MCF 10A (cell line): Measurements from ENCODE around the gene UEVLD. TPM values are rescaled to one million over a fixed set of nuclear protein-coding genes. Genes with fewer than 3 reads are reported as not detected.

Source experiments
- BruUV-seq: library from RNA; stranded (reverse); fragments of 400-500 nt; replicated peaks from 2 replicates; lab custom pipeline; 2021; lab: Mats Ljungman, UMichigan
- CTCF ChIA-PET: fragments of 300-600 bp; sonication (Branson Sonifier 250); formaldehyde crosslinking; extraction: SDS; loops from one replicate; lab custom pipeline; 2021; ENCODE audit warnings: antibody characterized with exemption, inconsistent platforms; lab: Yijun Ruan, JAX
- POLR2A ChIA-PET: fragments of 300-600, 350-650 bp; sonication (Branson Sonifier 250); formaldehyde crosslinking; extraction: SDS; loops from one replicate; lab custom pipeline; 2020; ENCODE audit warnings: antibody characterized with exemption, inconsistent platforms; lab: Yijun Ruan, JAX
- DNase-seq: peaks from one replicate; pipeline ENCODE4 v3.0.0-alpha.2; 2018; ENCODE audit not compliant: unreplicated experiment
- H3K27ac Mint-ChIP-seq: one replicate; pipeline ENCODE4 v1.8.0; 2022; ENCODE audit warnings: mild to moderate bottlenecking, low read depth, mixed read lengths; ENCODE audit not compliant: unreplicated experiment
- H3K27me3 Mint-ChIP-seq: one replicate; pipeline ENCODE4 v1.8.0; 2022; ENCODE audit warnings: mixed read lengths; ENCODE audit not compliant: insufficient read depth, unreplicated experiment
- H3K36me3 Mint-ChIP-seq: one replicate; pipeline ENCODE4 v1.8.0; 2022; ENCODE audit warnings: mild to moderate bottlenecking, moderate library complexity, mixed read lengths; ENCODE audit not compliant: insufficient read depth, unreplicated experiment
- H3K4me1 Mint-ChIP-seq: one replicate; pipeline ENCODE4 v1.8.0; 2022; ENCODE audit warnings: mixed read lengths; ENCODE audit not compliant: insufficient read depth, unreplicated experiment
- H3K4me3 Mint-ChIP-seq: one replicate; pipeline ENCODE4 v1.8.0; 2022; ENCODE audit warnings: mild to moderate bottlenecking, moderate library complexity, mixed read lengths; ENCODE audit not compliant: unreplicated experiment
- H3K9me3 Mint-ChIP-seq: one replicate; pipeline ENCODE4 v1.8.0; 2022; ENCODE audit warnings: mixed read lengths; ENCODE audit not compliant: unreplicated experiment
- intact Hi-C: fragments of 100-400 bp; cut with micrococcal nuclease; formaldehyde crosslinking; loops from 2 replicates; pipeline ENCODE4 v1.14.1; 2022
- total RNA-seq: library from RNA; stranded (reverse); gene quantifications from 2 replicates; pipeline ENCODE4 v1.2.3, GENCODE V29; 2022
- TF ChIP-seq, protein P1 (sequence below): fragments of 200-600 bp; IDR thresholded peaks from one replicate; pipeline ENCODE4 v1.8.0; 2022; ENCODE audit warnings: antibody characterized with exemption, mild to moderate bottlenecking; ENCODE audit not compliant: unreplicated experiment

UEVLD gene
- total RNA-seq, 1 experiment from 2014 or later, result 22.8 TPM

DNA sequence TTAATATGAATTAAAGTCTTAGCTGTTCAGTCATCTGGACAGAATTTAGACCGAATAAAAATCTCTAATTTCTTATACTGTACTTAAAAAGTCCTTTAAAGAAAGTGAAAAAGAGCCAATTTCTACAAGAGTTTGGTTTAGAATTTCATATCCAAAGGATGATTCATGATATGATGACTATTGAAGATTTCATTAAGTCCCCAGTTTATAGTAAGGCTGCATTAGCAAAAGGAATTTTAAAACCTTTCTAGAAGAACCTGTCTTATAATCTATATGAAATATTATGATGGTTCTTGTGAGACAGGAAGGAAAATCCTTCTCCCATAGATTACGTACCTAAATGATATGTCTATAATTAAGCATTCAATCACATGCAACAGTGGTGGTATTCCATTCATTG is 96.6 kb downstream of the UEVLD start:
- Mint-ChIP-seq H3K27ac (no peak overlapping the region), H3K9me3 (no peaks in the 10 kb centered on the region), H3K4me1 (no peaks in the 10 kb centered on the region), H3K4me3 (no peak overlapping the region), H3K27me3 (no peaks in the 10 kb centered on the region), H3K36me3 (peaks cover 67% of the 10 kb centered on the region)
- no TSS peak for BruUV-seq
- intact Hi-C loops, result loop anchor here (10.0 kb wide), 1 partner anchor 247 kb away; the partner anchor contains the start of gene SAA2
- no peak for DNase-seq
- ChIA-PET POLR2A (no interaction called here), CTCF (interaction anchor here (1.0 kb wide), 1 partner anchor 273 kb away, joined by 4 read pairs; no protein-coding TSS in a partner anchor)
- TF ChIP-seq, protein P1, sequence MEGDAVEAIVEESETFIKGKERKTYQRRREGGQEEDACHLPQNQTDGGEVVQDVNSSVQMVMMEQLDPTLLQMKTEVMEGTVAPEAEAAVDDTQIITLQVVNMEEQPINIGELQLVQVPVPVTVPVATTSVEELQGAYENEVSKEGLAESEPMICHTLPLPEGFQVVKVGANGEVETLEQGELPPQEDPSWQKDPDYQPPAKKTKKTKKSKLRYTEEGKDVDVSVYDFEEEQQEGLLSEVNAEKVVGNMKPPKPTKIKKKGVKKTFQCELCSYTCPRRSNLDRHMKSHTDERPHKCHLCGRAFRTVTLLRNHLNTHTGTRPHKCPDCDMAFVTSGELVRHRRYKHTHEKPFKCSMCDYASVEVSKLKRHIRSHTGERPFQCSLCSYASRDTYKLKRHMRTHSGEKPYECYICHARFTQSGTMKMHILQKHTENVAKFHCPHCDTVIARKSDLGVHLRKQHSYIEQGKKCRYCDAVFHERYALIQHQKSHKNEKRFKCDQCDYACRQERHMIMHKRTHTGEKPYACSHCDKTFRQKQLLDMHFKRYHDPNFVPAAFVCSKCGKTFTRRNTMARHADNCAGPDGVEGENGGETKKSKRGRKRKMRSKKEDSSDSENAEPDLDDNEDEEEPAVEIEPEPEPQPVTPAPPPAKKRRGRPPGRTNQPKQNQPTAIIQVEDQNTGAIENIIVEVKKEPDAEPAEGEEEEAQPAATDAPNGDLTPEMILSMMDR, result no peak

DNA sequence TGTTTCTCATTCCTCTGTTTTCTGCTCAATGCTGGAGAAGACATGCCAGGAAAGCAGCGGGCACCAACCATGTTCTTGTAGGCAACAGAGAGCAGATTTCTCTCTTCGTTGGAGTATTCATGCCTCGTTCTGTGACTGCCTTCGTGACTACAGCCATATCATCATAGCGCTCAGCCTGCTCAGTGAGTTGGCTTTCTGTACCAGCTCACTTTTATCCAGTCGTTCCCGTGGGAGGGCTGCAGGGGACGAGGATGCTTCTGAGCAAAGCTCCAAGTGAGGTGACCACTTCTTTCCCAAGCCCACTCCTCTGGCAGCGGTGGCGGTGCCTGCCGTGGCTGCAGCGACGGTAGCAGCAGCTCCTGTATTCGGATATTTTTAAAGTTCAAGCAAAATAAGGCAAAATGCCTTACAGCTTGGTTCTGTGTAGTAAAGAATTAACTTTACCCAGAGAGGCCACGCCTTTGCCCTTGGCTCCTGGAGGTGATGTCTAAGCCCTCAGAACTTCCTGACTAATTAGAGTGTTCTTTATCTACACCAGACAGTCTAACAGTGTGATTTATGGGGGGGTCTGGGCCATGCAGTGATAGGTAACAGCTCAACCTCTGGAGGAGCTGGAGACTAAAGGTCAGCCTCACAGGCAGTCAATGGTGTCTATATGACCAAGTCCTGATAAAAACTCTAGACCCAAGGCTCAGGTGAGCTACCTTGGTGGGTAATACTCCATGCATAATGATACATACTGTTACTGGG is 97.6 kb downstream of the UEVLD start:
- no peak for DNase-seq
- H3K9me3 Mint-ChIP-seq, result no peaks in the 10 kb centered on the region
- intact Hi-C loops, result loop anchor here (10.0 kb wide), 1 partner anchor 246 kb away; the partner anchor contains the start of gene SAA2
- ChIA-PET POLR2A (no interaction called here), CTCF (interaction anchor here (0.6 to 1.0 kb wide), 2 partner anchors 159 to 274 kb away, joined by 3 to 4 read pairs; no protein-coding TSS in a partner anchor)
- no TSS peak for BruUV-seq
- H3K4me1 Mint-ChIP-seq, result no peaks in the 10 kb centered on the region
- TF ChIP-seq, protein P1, result no peak
- no peak overlapping the region for H3K27ac Mint-ChIP-seq
- no peaks in the 10 kb centered on the region for H3K27me3 Mint-ChIP-seq
- H3K36me3 Mint-ChIP-seq, result peaks cover 64% of the 10 kb centered on the region
- no peak overlapping the region for H3K4me3 Mint-ChIP-seq

DNA sequence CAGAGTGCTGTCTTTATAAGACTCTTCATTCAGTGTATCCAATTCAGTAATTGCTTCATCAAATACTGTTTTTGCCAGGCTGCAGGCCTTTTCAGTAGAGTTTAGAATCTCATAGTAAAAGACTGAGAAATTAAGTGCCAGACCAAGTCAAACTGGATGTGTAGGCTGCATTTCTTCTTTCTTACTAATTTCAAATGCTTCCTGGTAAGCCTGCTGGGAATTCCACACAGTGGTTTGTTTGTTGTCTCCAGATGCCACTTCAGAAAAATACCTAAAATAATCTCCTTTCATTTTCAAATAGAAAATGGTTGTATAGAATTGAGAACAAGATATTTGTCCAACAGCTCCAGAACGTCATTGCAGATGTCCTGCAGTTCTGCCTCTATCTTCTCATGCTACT is 98.2 kb downstream of the UEVLD start:
- H3K4me3 Mint-ChIP-seq, result no peak overlapping the region
- H3K9me3 Mint-ChIP-seq, result no peaks in the 10 kb centered on the region
- TF ChIP-seq, protein P1, result no peak
- CTCF ChIA-PET, result no interaction called here
- H3K4me1 Mint-ChIP-seq, result no peaks in the 10 kb centered on the region
- peaks cover 60% of the 10 kb centered on the region for H3K36me3 Mint-ChIP-seq
- intact Hi-C loops, result loop anchor here (10.0 kb wide), 1 partner anchor 246 kb away; the partner anchor contains the start of gene SAA2
- H3K27me3 Mint-ChIP-seq, result no peaks in the 10 kb centered on the region
- BruUV-seq, result no TSS peak
- H3K27ac Mint-ChIP-seq, result no peak overlapping the region
- DNase-seq, result no peak
- POLR2A ChIA-PET, result interaction anchor here (1.1 kb wide), 1 partner anchor 36 kb away, joined by 4 read pairs; the partner anchor contains the start of gene TSG101

DNA sequence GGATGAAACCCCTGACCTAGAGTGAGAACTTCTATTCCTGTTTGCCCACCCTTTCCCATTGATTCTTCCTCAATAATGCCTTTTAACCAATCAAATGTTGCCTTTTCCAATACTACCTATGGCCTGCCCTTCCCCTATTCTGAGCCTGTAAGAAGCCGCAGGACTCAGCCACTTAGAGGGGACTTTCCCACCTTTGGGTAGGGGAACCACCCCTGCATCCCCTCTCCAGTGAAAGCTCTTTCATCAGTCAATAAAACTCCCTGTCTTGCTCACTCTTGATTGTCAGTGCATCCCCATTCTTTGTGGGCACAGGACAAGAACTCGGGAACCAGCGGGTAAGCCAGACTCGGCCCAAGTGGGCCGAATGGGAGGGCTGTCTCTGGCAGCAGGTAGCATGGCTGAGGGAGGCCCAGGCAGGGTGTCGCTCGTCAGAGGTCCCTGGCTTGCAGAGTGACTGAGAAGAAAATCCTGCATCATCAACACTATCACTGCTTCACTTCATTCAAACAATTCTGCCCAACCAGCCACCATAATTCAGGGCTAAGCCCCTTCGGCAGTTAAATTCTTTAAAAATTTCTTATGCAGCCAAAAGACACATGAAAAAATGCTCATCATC is 102.5 kb downstream of the UEVLD start:
- intact Hi-C loops, result no loop called here
- ChIA-PET POLR2A (no interaction called here), CTCF (no interaction called here)
- no peaks in the 10 kb centered on the region for H3K9me3 Mint-ChIP-seq
- DNase-seq, result no peak
- no peaks in the 10 kb centered on the region for H3K27me3 Mint-ChIP-seq
- H3K4me1 Mint-ChIP-seq, result no peaks in the 10 kb centered on the region
- no TSS peak for BruUV-seq
- H3K4me3 Mint-ChIP-seq, result no peak overlapping the region
- H3K36me3 Mint-ChIP-seq, result peaks cover 73% of the 10 kb centered on the region
- no peak overlapping the region for H3K27ac Mint-ChIP-seq
- TF ChIP-seq, protein P1, result no peak
